Measurements from ENCODE around the gene RTEL1.
"Not testable (repeated sequence)": the region's sequence is repeated elsewhere in the genome, so short reads cannot be mapped to it uniquely, and the experiment has no call there.

The RTEL1 gene

GRCh38 chr20:63650486-63650885 lies 7.6 kb upstream of the RTEL1 start:
- DNase-seq (ENCODE audit: low read depth), result not testable (repeated sequence)

- no peak for DNase-seq (ENCODE audit: low read depth)
Measured at GRCh38 chr20:63651942-63652191, 6.2 kb upstream of the RTEL1 start.

GRCh38 chr20:63652192-63652980 lies 5.7 kb upstream of the RTEL1 start:
- DNase-seq (ENCODE audit: low read depth), result no peak

- DNase-seq (ENCODE audit: low read depth), result peak; percentile 92
Measured at GRCh38 chr20:63653041-63653973, 4.8 kb upstream of the RTEL1 start, which contains the start of gene STMN3. TSS of gene STMN3 (minus strand) at chr20:63653424. CDS start at chr20:63653345, 79 bp downstream.

GRCh38 chr20:63653974-63654668 lies 4.0 kb upstream of the RTEL1 start:
- no peak for DNase-seq (ENCODE audit: low read depth)

GRCh38 chr20:63655249-63655648 lies 2.9 kb upstream of the RTEL1 start:
- no peak for DNase-seq (ENCODE audit: low read depth)

- peak; percentile 14 for DNase-seq (ENCODE audit: low read depth)
Measured at GRCh38 chr20:63656451-63656850, 1.7 kb upstream of the RTEL1 start.

GRCh38 chr20:63657260-63657936 lies 714 bp upstream of the RTEL1 start:
- no peak for DNase-seq (ENCODE audit: low read depth)

GRCh38 chr20:63658749-63659187 lies 656 bp downstream of the RTEL1 start:
- peak; percentile 62 for DNase-seq (ENCODE audit: low read depth)

GRCh38 chr20:63659370-63659769 lies 1.3 kb downstream of the RTEL1 start:
- no peak for DNase-seq (ENCODE audit: low read depth)

GRCh38 chr20:63660174-63660573 lies 2.1 kb downstream of the RTEL1 start:
- DNase-seq (ENCODE audit: low read depth), result not testable (repeated sequence)

- DNase-seq (ENCODE audit: low read depth), result no peak
Measured at GRCh38 chr20:63660622-63661021, 2.5 kb downstream of the RTEL1 start.

- DNase-seq (ENCODE audit: low read depth), result no peak
Measured at GRCh38 chr20:63661108-63661507, 3.0 kb downstream of the RTEL1 start.

GRCh38 chr20:63661959-63662812 lies 4.1 kb downstream of the RTEL1 start:
- no peak for DNase-seq (ENCODE audit: low read depth)

GRCh38 chr20:63662813-63663189 lies 4.7 kb downstream of the RTEL1 start:
- DNase-seq (ENCODE audit: low read depth), result no peak

GRCh38 chr20:63663332-63664066 lies 5.4 kb downstream of the RTEL1 start:
- DNase-seq (ENCODE audit: low read depth), result no peak

GRCh38 chr20:63664143-63664851 lies 6.2 kb downstream of the RTEL1 start:
- no peak for DNase-seq (ENCODE audit: low read depth)

GRCh38 chr20:63664861-63665594 lies 6.9 kb downstream of the RTEL1 start:
- DNase-seq (ENCODE audit: low read depth), result peak; percentile 30

GRCh38 chr20:63665708-63666107 lies 7.6 kb downstream of the RTEL1 start:
- no peak for DNase-seq (ENCODE audit: low read depth)
